NCI-H2081 (cell line): Measurements from ENCODE around the gene CEACAM8.
"Not testable (repeated sequence)": the region's sequence is repeated elsewhere in the genome, so short reads cannot be mapped to it uniquely, and the experiment has no call there.

Experiments
- DNase-seq, 2 experiments: peaks; one replicate each; lab custom pipeline; 2025; lab: John Stamatoyannopoulos, UW

The CEACAM8 gene

GRCh38 chr19:42544146-42544545 is 50.6 kb downstream of the CEACAM8 start:
- no peak for DNase-seq

DNA sequence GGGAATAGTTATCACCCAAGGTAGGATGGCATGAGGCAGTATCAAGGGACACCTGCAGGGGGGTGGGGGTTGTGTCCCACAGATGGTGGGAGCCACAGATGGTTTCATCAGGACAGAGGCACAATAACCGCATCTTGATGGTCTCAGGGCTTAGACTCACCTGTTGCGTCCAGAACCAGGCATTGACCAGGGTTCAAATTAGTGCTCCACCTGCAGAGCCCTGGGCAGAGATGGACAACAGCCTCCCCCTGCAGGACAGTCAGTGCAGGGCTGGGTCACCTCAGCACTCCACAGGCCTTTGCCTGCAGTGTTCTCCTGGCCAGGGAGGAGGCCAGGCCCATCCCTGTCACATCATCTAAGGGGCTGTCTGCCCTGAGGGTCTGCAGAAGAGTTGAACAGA is 51.9 kb downstream of the CEACAM8 start:
- no peak for DNase-seq

GRCh38 chr19:42540071-42540553 is 54.6 kb downstream of the CEACAM8 start:
- no peak for DNase-seq

DNA sequence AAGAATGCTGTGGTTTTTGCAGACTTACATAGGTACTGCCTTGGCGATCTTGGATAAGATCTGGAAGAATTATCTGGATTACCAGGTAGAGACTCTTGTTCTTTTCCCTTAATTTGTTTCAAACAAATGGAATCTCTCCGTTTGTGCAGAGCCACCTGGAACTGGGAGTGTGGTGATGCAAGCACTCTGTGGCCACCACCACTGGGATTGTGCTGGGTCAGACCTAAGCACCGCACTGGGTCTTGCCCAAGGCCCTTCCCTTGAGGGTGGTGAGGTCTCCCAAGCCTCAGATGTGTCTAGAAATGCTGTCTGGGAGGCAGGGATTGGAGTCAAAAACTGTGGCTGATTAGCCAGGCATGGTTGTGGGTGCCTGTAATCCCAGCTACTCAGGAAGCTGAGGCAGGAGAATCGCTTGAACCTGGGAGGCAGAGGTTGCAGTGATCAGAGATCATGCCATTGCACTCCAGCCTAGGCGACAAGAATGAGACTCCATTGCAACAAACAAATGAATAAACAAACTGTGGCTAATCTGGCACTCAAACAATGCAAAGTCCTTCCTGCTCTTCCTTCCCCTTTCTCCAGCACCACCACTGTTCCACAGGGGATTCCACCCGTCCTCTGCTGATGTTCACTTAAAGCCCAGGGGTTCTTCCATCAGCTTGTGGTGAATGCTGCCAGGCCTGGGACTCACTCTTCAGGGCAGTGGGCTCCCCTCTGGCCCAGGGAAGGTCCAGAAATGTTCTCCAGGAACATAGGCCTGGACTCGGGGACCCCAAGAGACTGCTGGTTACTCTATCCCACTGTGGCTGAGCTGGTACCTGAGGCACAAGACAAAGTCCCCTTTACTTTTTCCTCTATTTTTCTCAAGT is 55.6 kb downstream of the CEACAM8 start:
- no peak for DNase-seq

- not testable (repeated sequence) for DNase-seq
These were observed 59.4 kb downstream of the CEACAM8 start for GRCh38 chr19:42535276-42535675.

DNA sequence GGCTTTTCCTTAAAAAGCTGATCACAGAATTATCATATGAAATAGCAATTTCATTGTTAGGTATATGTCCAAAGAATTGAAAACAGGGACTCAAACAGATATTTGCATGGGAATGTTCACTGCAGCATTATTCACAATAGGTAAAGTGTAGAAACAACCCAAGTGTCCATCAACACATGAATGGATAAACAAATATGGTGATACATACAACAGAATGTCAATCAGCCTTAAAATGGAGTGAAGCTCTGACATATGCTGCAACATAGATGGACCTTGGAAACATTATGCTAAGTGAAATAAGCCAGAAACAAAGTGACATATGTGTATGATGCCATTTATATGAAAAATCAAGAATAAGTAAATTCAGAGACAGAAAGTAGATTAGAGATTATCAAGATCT is 60.3 kb downstream of the CEACAM8 start:
- no peak for DNase-seq

DNA sequence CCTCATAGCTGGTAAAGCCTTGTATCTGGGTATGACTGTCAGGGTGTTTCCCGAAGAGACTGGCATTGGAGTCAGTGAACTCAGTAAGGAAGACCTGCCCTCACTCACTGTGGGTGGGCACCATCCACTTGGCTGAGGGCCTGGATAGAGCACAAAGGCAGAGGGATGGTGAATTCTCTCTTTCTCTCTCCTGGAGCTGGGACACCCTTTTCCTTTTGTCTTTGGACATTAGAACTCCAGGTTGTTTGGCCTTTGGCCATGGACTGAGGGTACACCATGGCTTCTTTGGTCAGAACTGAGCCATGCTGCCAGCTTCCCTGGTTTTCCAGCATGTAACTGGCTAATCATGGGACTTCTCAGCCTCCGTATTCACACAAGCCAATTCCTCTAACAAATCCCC is 61.8 kb downstream of the CEACAM8 start:
- no peak for DNase-seq

- no peak for DNase-seq
These were observed 63.4 kb downstream of the CEACAM8 start for GRCh38 chr19:42531313-42531712.
